GM13976 (cell line): ENCODE results near the gene KDR.

Source experiments
- DNase-seq: peaks from one replicate; pipeline ENCODE4 v3.0.0; 2012; ENCODE audit warnings: low spot score
- CTCF ChIP-seq: IDR thresholded peaks from 2 replicates; pipeline ENCODE4 v1.5.1; 2012; ENCODE audit warnings: borderline replicate concordance, mild to moderate bottlenecking; ENCODE audit not compliant: insufficient read depth; ENCODE audit errors: extremely low read depth, missing control alignments, control extremely low read depth
- in situ Hi-C: fragments of 300-500 bp; cut with MboI; formaldehyde crosslinking; loops from one replicate; pipeline ENCODE4 v1.12.0; 2022; ENCODE audit warnings: low sequenced_read_pairs, mixed read lengths, inconsistent platforms; ENCODE audit not compliant: unreplicated experiment

KDR gene

GRCh38 chr4:55124322-55125076 is 896 bp downstream of the KDR start:
- no peak for TF ChIP-seq CTCF
- in situ Hi-C loops = no loop called here
- no peak for DNase-seq

DNA sequence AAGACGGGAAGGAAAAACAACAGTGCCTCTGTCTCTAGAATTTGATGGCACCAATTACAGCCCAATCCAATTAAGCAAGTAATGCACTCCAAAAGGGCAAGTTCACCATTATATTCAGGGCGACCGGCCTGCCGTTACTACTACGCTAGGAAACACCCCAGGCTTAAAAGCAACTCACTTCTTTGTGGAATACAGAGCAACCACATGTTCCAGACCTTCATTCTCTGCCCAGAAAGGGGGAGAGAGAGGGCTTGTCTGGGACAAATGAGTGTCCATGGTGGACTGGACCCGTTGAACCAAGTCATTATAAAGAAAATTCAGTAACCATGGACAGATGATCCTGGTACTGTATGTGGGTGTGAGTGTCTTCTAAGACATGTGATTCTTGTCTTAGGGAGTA is 1.6 kb downstream of the KDR start:
- no peak for DNase-seq
- in situ Hi-C loops = no loop called here
- TF ChIP-seq CTCF = no peak

DNA sequence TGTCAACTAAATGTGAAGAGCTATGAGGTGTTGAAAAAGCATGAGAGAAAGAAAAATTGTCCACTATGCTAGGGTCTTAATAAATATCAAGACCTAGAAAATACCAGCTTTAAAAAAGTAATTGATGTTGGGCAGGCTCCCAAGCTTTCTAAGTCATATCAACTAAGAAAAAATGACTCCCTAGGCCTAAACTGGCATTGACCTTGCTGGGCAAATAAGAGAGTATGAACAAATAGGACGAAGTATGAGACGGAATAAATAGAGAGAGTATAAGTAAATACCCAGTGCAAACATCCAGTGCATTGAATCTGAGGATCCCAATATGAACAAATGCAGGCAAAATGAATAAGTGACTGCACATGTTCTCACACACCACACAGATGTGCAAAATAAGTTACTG is 3.2 kb downstream of the KDR start:
- no peak for TF ChIP-seq CTCF
- no peak for DNase-seq
- in situ Hi-C loops = no loop called here

DNA sequence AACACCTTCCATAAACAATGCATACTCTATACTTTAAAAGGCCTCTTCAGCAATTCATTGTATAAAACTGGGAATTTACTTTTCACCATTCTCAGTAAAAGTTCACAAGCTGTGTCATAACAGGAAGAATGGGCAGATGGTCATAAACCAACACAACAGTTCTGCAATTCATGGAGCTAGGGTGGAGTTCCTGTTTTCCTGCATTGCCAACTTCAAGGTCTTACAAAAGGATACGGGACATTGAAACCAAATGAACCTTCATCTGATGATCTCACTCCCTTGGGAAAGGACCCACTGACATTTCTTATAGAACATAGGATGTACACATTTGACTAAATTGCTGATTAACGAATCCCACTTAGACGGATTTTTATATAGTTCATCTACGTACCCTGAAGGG is 4.1 kb downstream of the KDR start:
- TF ChIP-seq CTCF = no peak
- no peak for DNase-seq

GRCh38 chr4:55118397-55118796 is 7.0 kb downstream of the KDR start:
- in situ Hi-C loops = no loop called here
- DNase-seq = no peak
- no peak for TF ChIP-seq CTCF

More for the DNA sequence above, 4.1 kb downstream of the KDR start:
- in situ Hi-C loops = no loop called here

GRCh38 chr4:55117511-55117910 is 7.9 kb downstream of the KDR start:
- no peak for TF ChIP-seq CTCF
- in situ Hi-C loops = no loop called here
- DNase-seq = no peak
